ENCODE results near the gene TMEM212. TPM values are rescaled to one million over a fixed set of nuclear protein-coding genes. Genes with fewer than 3 reads are reported as not detected.

The TMEM212 gene
- total and polyA plus RNA-seq, 2 of the 13 experiments (the other 11 are each of a cell fraction or from before 2014, with no cell fraction given): not detected

- TF ChIP-seq ELF3 (CRISPR knock-in tag; IDR thresholded peaks at IDR 0.05): peak; percentile 95
- TF ChIP-seq SUZ12 (IDR thresholded peaks at IDR 0.05; ENCODE audit: low read depth, low read length): no peak
- 0 out of 2 replicates have a peak, but pooled peaks have one; percentile 36 for TF ChIP-seq RFXANK (CRISPR knock-in tag; IDR thresholded peaks at IDR 0.05)
- TF ChIP-seq ZNF549 (CRISPR knock-in tag; IDR thresholded peaks at IDR 0.05): no peak
- no peak for TF ChIP-seq ZNF775 (CRISPR knock-in tag; IDR thresholded peaks at IDR 0.05; ENCODE audit: borderline replicate concordance)
- no peak for TF ChIP-seq PHF20 (CRISPR knock-in tag; IDR thresholded peaks at IDR 0.05)
- TF ChIP-seq ZNF670 (CRISPR knock-in tag; IDR thresholded peaks at IDR 0.05; ENCODE audit: borderline replicate concordance): no peak
- no peak; the same call in 1 of the 2 replicates for TF ChIP-seq ARID4A (CRISPR knock-in tag; IDR thresholded peaks at IDR 0.05; ENCODE audit: borderline replicate concordance)
- no peak for TF ChIP-seq GATAD1 (CRISPR knock-in tag; IDR thresholded peaks at IDR 0.05)
- TF ChIP-seq NFAT5 (CRISPR knock-in tag; IDR thresholded peaks at IDR 0.05): no peak
- 0 out of 2 replicates have a peak, but pooled peaks have one; percentile 35 for TF ChIP-seq NFKBIZ (CRISPR knock-in tag; IDR thresholded peaks at IDR 0.05)
- TF ChIP-seq SMARCE1 (IDR thresholded peaks at IDR 0.05; ENCODE audit: borderline replicate concordance): 0 out of 2 replicates have a peak, but pooled peaks have one; percentile 28
- peak; percentile 37; the same call in 1 of the 2 replicates for TF ChIP-seq ZNF878 (CRISPR knock-in tag; IDR thresholded peaks at IDR 0.05)
- TF ChIP-seq NFKB2 (CRISPR knock-in tag; IDR thresholded peaks at IDR 0.05; ENCODE audit: borderline replicate concordance): no peak
- TF ChIP-seq ETV6 (CRISPR knock-in tag; conservative IDR thresholded peaks at IDR 0.05): no peak
- TF ChIP-seq BATF2 (CRISPR knock-in tag; IDR thresholded peaks at IDR 0.05): no peak
- TF ChIP-seq PHF21A (CRISPR knock-in tag; IDR thresholded peaks at IDR 0.05): peak; percentile 45
- no peak for TF ChIP-seq TP53 (CRISPR knock-in tag; conservative IDR thresholded peaks at IDR 0.05)
- TF ChIP-seq NCOA5 (CRISPR knock-in tag; IDR thresholded peaks at IDR 0.05): no peak
- no peak for TF ChIP-seq FOXK2 (IDR thresholded peaks at IDR 0.05)
These were observed 40.2 kb downstream of the TMEM212 start (continued) for GRCh38 chr3:171883257-171883892.

All from HepG2 (cell line).